ENCODE results near the gene ALPL. TPM values are rescaled to one million over a fixed set of nuclear protein-coding genes. Genes with fewer than 3 reads are reported as not detected.
A peak's percentile ranks its signal among the peaks of the same experiment; 100 is the strongest.

Gene ALPL
- total and polyA plus RNA-seq, 10 of the 15 experiments (the other 5 are each of a cell fraction or from before 2014, with no cell fraction given), result 0.07 to 0.59 (median 0.31) TPM; not detected in 2

DNA sequence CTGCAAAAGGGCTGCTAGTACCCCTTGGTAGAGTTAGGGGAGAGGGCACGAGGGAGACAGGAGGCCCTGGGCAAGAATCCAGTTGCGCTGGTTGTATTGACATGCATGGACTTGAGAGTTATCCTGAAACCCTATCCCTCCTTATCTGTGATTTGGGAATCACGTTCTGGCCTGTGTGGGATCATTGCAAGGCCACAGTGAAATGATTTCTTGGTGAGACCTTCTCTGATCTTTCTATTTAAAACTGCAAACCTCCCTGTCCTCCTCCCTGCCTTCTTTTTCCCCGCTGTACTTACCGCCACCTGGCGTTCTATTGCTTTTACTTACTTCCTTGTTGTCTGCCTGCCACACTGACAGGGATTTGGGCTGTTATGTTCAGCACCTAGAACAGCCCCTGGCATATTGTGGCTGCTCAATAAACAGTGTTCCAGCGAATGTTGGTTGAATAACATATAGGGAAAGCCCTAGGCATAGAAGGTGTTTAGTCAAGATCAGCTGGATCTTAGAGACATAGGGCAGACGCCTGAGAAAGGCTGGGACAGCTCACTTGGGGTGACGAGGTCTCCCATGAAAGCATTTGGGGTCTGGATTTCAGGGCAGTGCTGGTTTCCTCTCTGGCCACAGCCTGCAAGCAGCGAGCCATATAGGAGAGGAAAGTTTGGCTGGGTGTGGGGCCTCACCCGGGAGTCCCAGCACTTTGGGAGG lies 25.6 kb downstream of the ALPL start (continued):
- TF ChIP-seq, protein P1, sequence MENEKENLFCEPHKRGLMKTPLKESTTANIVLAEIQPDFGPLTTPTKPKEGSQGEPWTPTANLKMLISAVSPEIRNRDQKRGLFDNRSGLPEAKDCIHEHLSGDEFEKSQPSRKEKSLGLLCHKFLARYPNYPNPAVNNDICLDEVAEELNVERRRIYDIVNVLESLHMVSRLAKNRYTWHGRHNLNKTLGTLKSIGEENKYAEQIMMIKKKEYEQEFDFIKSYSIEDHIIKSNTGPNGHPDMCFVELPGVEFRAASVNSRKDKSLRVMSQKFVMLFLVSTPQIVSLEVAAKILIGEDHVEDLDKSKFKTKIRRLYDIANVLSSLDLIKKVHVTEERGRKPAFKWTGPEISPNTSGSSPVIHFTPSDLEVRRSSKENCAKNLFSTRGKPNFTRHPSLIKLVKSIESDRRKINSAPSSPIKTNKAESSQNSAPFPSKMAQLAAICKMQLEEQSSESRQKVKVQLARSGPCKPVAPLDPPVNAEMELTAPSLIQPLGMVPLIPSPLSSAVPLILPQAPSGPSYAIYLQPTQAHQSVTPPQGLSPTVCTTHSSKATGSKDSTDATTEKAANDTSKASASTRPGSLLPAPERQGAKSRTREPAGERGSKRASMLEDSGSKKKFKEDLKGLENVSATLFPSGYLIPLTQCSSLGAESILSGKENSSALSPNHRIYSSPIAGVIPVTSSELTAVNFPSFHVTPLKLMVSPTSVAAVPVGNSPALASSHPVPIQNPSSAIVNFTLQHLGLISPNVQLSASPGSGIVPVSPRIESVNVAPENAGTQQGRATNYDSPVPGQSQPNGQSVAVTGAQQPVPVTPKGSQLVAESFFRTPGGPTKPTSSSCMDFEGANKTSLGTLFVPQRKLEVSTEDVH (IDR thresholded peaks at IDR 0.05; ENCODE audit: low read depth, partially characterized antibody), result no peak
- TF ChIP-seq SMC3 (IDR thresholded peaks at IDR 0.05; ENCODE audit: borderline replicate concordance, low read length), result peak; percentile 86; the same call in 1 of the 2 replicates

GRCh38 chr1:21536218-21536617 lies 27.0 kb downstream of the ALPL start:
- ATAC-seq (no peak), FAIRE-seq (no peak), DNase-seq (ENCODE audit: low read depth, low spot score) (no peak)
- SMC1A ChIA-PET (ENCODE audit: uncharacterized antibody, unreplicated experiment), result interaction anchor here (0.6 to 18.9 kb wide), 6 partner anchors 10 to 1804 kb away, joined by 3 to 326 read pairs (median 6); partner anchors contain the start of gene ALPL
- Histone ChIP-seq H4K20me1 (ENCODE audit: control insufficient read depth, insufficient read depth) (no peaks in the 10 kb centered on the region), H3K4me3 (no peak overlapping the region), H3K79me2 (ENCODE audit: control insufficient read depth, insufficient read depth, low read length) (no peaks in the 10 kb centered on the region), H3K9ac (ENCODE audit: control insufficient read depth, insufficient read depth, low read length) (no peak overlapping the region), H3K4me1 (ENCODE audit: control insufficient read depth, insufficient read depth, low read length) (no peaks in the 10 kb centered on the region), H3K27me3 (replicated peaks in 1 of 2; ENCODE audit: control insufficient read depth in 2 of 2, insufficient read depth in 2 of 2, low read length in 1 of 2) (no peaks in the 10 kb centered on the region; a peak in 1 of 4 replicates), H3K36me3 (ENCODE audit: control insufficient read depth in 2 of 2, insufficient read depth in 2 of 2, low read length in 1 of 2) (no peaks in the 10 kb centered on the region), H2AFZ (ENCODE audit: control insufficient read depth, low read depth, low read length) (no peak overlapping the region), H3K27ac (ENCODE audit: control insufficient read depth, insufficient read depth) (no peak overlapping the region), H3K9me3 (replicated peaks; ENCODE audit: control insufficient read depth, insufficient read depth, low read length) (no peaks in the 10 kb centered on the region), H3K4me2 (ENCODE audit: control insufficient read depth, insufficient read depth) (no peak overlapping the region)
- CTCF ChIA-PET, result interaction anchor here (1.1 to 19.0 kb wide), 10 partner anchors 8 to 305 kb away, joined by 3 to 327 read pairs (median 6); partner anchors contain the start of gene ALPL
- BruUV-seq (replicated peaks), result no TSS peak
- POLR2A ChIA-PET, result interaction anchor here (0.5 kb wide), 1 partner anchor 9 kb away, joined by 4 read pairs; no protein-coding TSS in a partner anchor
- RAD21 ChIA-PET (ENCODE audit: unreplicated experiment), result interaction anchor here (1.6 to 7.5 kb wide), 4 partner anchors 19 to 165 kb away, joined by 3 to 109 read pairs (median 12); partner anchors contain the start of gene ALPL
- WGBS (ENCODE audit: insufficient coverage, insufficient replicate concordance, low lambda C conversion rate, missing lambda C conversion rate), result 28% methylated on average over 2 of the region's 2 CpGs
- intact Hi-C loops (cut with micrococcal nuclease; ENCODE audit: unreplicated experiment) (no loop called here), in situ Hi-C loops (cut with MboI) (no loop called here)
- TF ChIP-seq HDAC6 (IDR thresholded peaks at IDR 0.05; ENCODE audit: unreplicated experiment) (no peak), E4F1 (IDR thresholded peaks at IDR 0.05; ENCODE audit: borderline replicate concordance, partially characterized antibody) (no peak), ATF2 (IDR thresholded peaks at IDR 0.05; ENCODE audit: low read length) (no peak), STAT1 (conservative IDR thresholded peaks at IDR 0.05) (no peak), ZNF24 (IDR thresholded peaks at IDR 0.05) (no peak), IRF4 (IDR thresholded peaks at IDR 0.05; ENCODE audit: low read depth, low read length) (no peak), IKZF1 (conservative IDR thresholded peaks at IDR 0.05) (no peak), MYB (IDR thresholded peaks at IDR 0.05; ENCODE audit: borderline replicate concordance, low read depth, low read length) (no peak), BCLAF1 (IDR thresholded peaks at IDR 0.05) (no peak)

All from GM12878 (cell line).